ENCODE measurements around the gene GRM1.

DNA sequence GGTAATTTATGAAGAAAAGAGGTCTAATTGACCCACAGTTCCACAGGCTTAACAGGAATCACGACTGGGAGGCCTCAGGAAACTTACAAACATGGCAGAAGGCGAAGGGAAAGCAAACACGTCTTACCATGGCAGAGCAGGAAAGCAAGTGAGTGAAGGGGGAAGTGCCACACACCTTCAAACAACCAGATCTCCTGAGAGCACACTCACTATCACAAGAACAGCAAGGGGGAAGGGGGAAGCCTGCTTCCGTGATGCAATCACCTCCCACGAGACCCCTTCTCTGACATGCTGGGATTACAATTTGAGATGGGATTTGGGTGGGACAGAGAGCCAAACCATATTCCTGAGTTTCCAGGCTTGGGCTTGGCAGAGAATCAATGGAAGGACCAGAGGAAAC, 390.7 kb downstream of the GRM1 start:
- no peak for TF ChIP-seq CTCF (IDR thresholded peaks at IDR 0.05)
- no peak for TF ChIP-seq POLR2AphosphoS5 (IDR thresholded peaks at IDR 0.05)
- no peak for TF ChIP-seq POLR2A (IDR thresholded peaks at IDR 0.05)
